GM12878 (cell line): ENCODE measurements around the gene RNF220. TPM values are rescaled to one million over a fixed set of nuclear protein-coding genes. Genes with fewer than 3 reads are reported as not detected.

Experiments used
- ATAC-seq: fragments of 200-7000 bp; cut with Tn5 transposase; 3 replicates; pipeline ENCODE4 v1.9.1; 2020; ENCODE audit warnings: mild to moderate bottlenecking, moderate library complexity
- BruUV-seq: library from RNA; stranded (reverse); fragments of 400-500 nt; replicated peaks from 2 replicates; lab custom pipeline; 2021; lab: Mats Ljungman, UMichigan
- CTCF ChIA-PET: fragments of 300-600 bp; sonication (Branson Sonifier 250); formaldehyde crosslinking; extraction: SDS; loops from one replicate; lab custom pipeline; 2021; ENCODE audit warnings: inconsistent platforms; lab: Yijun Ruan, JAX
- POLR2A ChIA-PET: fragments of 350-600 bp; formaldehyde crosslinking; extraction: SDS; loops from one replicate; lab custom pipeline; 2021; ENCODE audit warnings: inconsistent platforms; lab: Charles Lee
- RAD21 ChIA-PET: fragments of 300-600 bp; sonication (Branson Sonifier 250); formaldehyde crosslinking; loops from one replicate; lab custom pipeline; 2023; ENCODE audit warnings: antibody characterized with exemption; ENCODE audit not compliant: unreplicated experiment; lab: Charles Lee
- SMC1A ChIA-PET: fragments of 300-600 bp; sonication (Branson Sonifier 250); formaldehyde crosslinking; loops from one replicate; lab custom pipeline; 2023; ENCODE audit not compliant: unreplicated experiment, uncharacterized antibody; lab: Charles Lee
- DNase-seq: peaks from one replicate; pipeline ENCODE4 v3.0.0-alpha.2; 2011; ENCODE audit warnings: low read depth, low spot score
- FAIRE-seq: peaks from 3 replicates; lab custom pipeline; 2011; peaks lifted over from hg19 to GRCh38; lab: Jason Lieb, UNC
- H2AFZ ChIP-seq: 2 replicates; pipeline ENCODE4 v1.6.0; 2011; ENCODE audit warnings: low read depth, low read length, control low read depth; ENCODE audit not compliant: control insufficient read depth
- H3K27ac ChIP-seq: 2 replicates; pipeline ENCODE4 v1.5.1; 2011; ENCODE audit warnings: control low read depth; ENCODE audit not compliant: control insufficient read depth, insufficient read depth
- H3K27me3 ChIP-seq, 2 experiments: replicated peaks in 1 of 2; 2 replicates each; pipeline versions ENCODE4 v1.6.0 to v1.6.1; 2011; ENCODE audit warnings: low read length in 1 of 2; ENCODE audit not compliant: control insufficient read depth in 2 of 2, insufficient read depth in 2 of 2
- H3K36me3 ChIP-seq, 2 experiments: 2 replicates each; pipeline ENCODE4 v1.5.1; 2011; ENCODE audit warnings: low read length in 1 of 2; ENCODE audit not compliant: control insufficient read depth in 2 of 2, insufficient read depth in 2 of 2
- H3K4me1 ChIP-seq: 2 replicates; pipeline ENCODE4 v1.6.1; 2011; ENCODE audit warnings: mild to moderate bottlenecking, low read length, moderate library complexity, mixed read lengths; ENCODE audit not compliant: control insufficient read depth, insufficient read depth
- H3K4me2 ChIP-seq: 2 replicates; pipeline ENCODE4 v1.6.0; 2011; ENCODE audit warnings: control low read depth; ENCODE audit not compliant: control insufficient read depth, insufficient read depth
- H3K4me3 ChIP-seq: fragments of 200-600 bp; sonication (generic); 2 replicates; pipeline ENCODE4 v1.5.1; 2016
- H3K79me2 ChIP-seq: 2 replicates; pipeline ENCODE4 v1.6.0; 2011; ENCODE audit warnings: low read length; ENCODE audit not compliant: control insufficient read depth, insufficient read depth
- H3K9ac ChIP-seq: 2 replicates; pipeline ENCODE4 v1.8.0; 2011; ENCODE audit warnings: low read length, control low read depth, mixed read lengths; ENCODE audit not compliant: control insufficient read depth, insufficient read depth
- H3K9me3 ChIP-seq: replicated peaks from 3 replicates; pipeline ENCODE4 v1.5.1; 2011; ENCODE audit warnings: mild to moderate bottlenecking, low read length; ENCODE audit not compliant: control insufficient read depth, insufficient read depth
- H4K20me1 ChIP-seq: 2 replicates; pipeline ENCODE4 v1.6.0; 2011; ENCODE audit not compliant: control insufficient read depth, insufficient read depth
- ATF7 ChIP-seq: fragments of 450-650 bp; IDR thresholded peaks from 2 replicates; pipeline ENCODE4 v1.6.1; 2016; ENCODE audit warnings: low read depth, mild to moderate bottlenecking
- BMI1 ChIP-seq: fragments of 450-650 bp; IDR thresholded peaks from 2 replicates; pipeline ENCODE4 v1.6.1; 2016; ENCODE audit warnings: mild to moderate bottlenecking, moderate library complexity, borderline replicate concordance
- CBX3 ChIP-seq: fragments of 200-600 bp; sonication (generic); IDR thresholded peaks from 2 replicates; pipeline ENCODE4 v1.6.1; 2016; ENCODE audit warnings: low read depth, borderline replicate concordance
- HDAC6 ChIP-seq: fragments of 200-600 bp; sonication (generic); IDR thresholded peaks from one replicate; pipeline ENCODE4 v1.8.0; 2017; ENCODE audit warnings: antibody characterized with exemption; ENCODE audit not compliant: unreplicated experiment
- NFIC ChIP-seq: IDR thresholded peaks from 2 replicates; pipeline ENCODE4 v1.6.1; 2012; ENCODE audit warnings: low read depth, mild to moderate bottlenecking, inconsistent platforms, low read length, moderate library complexity
- RB1 ChIP-seq: fragments of 450-650 bp; formaldehyde crosslinking; IDR thresholded peaks from 2 replicates; pipeline ENCODE4 v1.6.1; 2017; ENCODE audit warnings: mild to moderate bottlenecking, borderline replicate concordance
- RBBP5 ChIP-seq: fragments of 200-600 bp; sonication (generic); conservative IDR thresholded peaks from 2 replicates; pipeline ENCODE4 v1.6.1; 2016
- SIN3A ChIP-seq: IDR thresholded peaks from 2 replicates; pipeline ENCODE4 v1.6.1; 2012; ENCODE audit warnings: low read depth, low read length, improper control_type of control experiment
- WGBS: methylation state at CpG from one replicate; pipeline ENCODE4 v1.1.6; 2016; ENCODE audit warnings: low lambda C conversion rate; ENCODE audit not compliant: insufficient replicate concordance, insufficient coverage; ENCODE audit errors: missing lambda C conversion rate; 5-methylcytosine and 5-hydroxymethylcytosine counted together
- in situ Hi-C: fragments of 300-500 bp; cut with MboI; formaldehyde crosslinking; loops from 9 replicates; pipeline ENCODE4 v1.14.3; 2018; ENCODE audit warnings: mixed read lengths
- intact Hi-C: fragments of 100-400 bp; cut with micrococcal nuclease; formaldehyde crosslinking; loops from one replicate; pipeline ENCODE4 v1.14.2; 2022; ENCODE audit not compliant: unreplicated experiment
- polyA plus RNA-seq, 11 experiments: library from polyadenylated mRNA; depleted of rRNA in 4 of 11; unstranded in 6 of 11; stranded (reverse) in 5 of 11; fragments of >200 nt; fragmentation: Nextera tagmentation in 4 of 11; fragmentation: Illumina TruSeq in 1 of 11; extraction: Ambion mirVana in 4 of 11; extraction: Trizol in 1 of 11; gene quantifications; 1 replicate in 1 of 11; 2 replicates in 10 of 11; pipeline versions ENCODE4 v1.2.1 to v1.2.3, GENCODE V29; 2011 to 2016; ENCODE audit warnings: inconsistent platforms in 2 of 11, missing spikeins in 2 of 11, low read depth in 1 of 11
- total RNA-seq, 4 experiments: library from RNA; depleted of rRNA in 3 of 4; stranded (reverse); fragments of >200 nt in 3 of 4; fragmentation: Illumina TruSeq in 1 of 4; extraction: Trizol in 1 of 4; gene quantifications; 2 replicates each; pipeline versions ENCODE4 v1.2.1 to v1.2.3, GENCODE V29; 2013 to 2021
- TF ChIP-seq, protein P1 (sequence below): IDR thresholded peaks from 2 replicates; pipeline ENCODE4 v1.6.1; 2011; ENCODE audit warnings: borderline replicate concordance, low read depth, mild to moderate bottlenecking, moderate library complexity, mixed read lengths, low read length; ENCODE audit not compliant: insufficient read depth; ENCODE audit errors: extremely low read length

The RNF220 gene
- total and polyA plus RNA-seq, 10 of the 15 experiments (the other 5 are each of a cell fraction or from before 2014, with no cell fraction given): 4.6 to 84.1 (median 53.7) TPM

DNA sequence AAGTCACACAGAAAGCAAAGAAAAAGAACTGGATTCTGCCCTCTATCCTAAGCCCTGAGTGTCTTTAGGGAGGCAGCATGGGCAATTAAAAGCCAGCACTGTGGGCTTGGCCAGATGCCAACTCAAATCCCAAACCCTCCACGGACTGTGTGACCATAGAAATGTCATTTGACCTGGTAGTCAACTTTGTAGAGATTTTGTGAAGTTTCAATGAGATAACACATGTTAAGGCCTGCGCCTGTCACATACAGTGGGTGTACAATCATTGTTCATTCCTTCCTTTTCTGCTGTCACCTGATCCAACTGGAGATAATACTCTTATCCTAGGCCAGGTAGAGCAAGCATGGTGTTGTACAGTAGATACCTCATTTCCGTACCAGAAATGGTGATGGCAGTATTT lies 215.0 kb downstream of the RNF220 start:
- H3K9ac ChIP-seq: no peak overlapping the region
- ChIA-PET CTCF (interaction anchor here (0.6 to 1.7 kb wide), 3 partner anchors 12 to 455 kb away, joined by 3 to 5 read pairs (median 4); no protein-coding TSS in a partner anchor), SMC1A (no interaction called here), RAD21 (interaction anchor here (1.0 kb wide), 1 partner anchor 12 kb away, joined by 3 read pairs; no protein-coding TSS in a partner anchor), POLR2A (no interaction called here)
- no peaks in the 10 kb centered on the region for H3K36me3 ChIP-seq
- no peak overlapping the region for H2AFZ ChIP-seq
- no peaks in the 10 kb centered on the region for H3K9me3 ChIP-seq
- H3K4me2 ChIP-seq: no peak overlapping the region
- DNase-seq (no peak), FAIRE-seq (no peak), ATAC-seq (no peak)
- no peaks in the 10 kb centered on the region for H3K4me1 ChIP-seq
- 48% methylated on average over 3 of the region's 3 CpGs for WGBS
- BruUV-seq: no TSS peak
- in situ Hi-C loops: no loop called here
- intact Hi-C loops: no loop called here
- no peak overlapping the region for H3K27ac ChIP-seq
- H3K4me3 ChIP-seq: no peak overlapping the region
- H4K20me1 ChIP-seq: no peaks in the 10 kb centered on the region
- no peaks in the 10 kb centered on the region; a peak in 3 of 4 replicates for H3K27me3 ChIP-seq
- no peaks in the 10 kb centered on the region for H3K79me2 ChIP-seq
- no peak for TF ChIP-seq SIN3A
- TF ChIP-seq HDAC6: no peak
- TF ChIP-seq ATF7: no peak
- TF ChIP-seq RBBP5: no peak
- TF ChIP-seq RB1: no peak

DNA sequence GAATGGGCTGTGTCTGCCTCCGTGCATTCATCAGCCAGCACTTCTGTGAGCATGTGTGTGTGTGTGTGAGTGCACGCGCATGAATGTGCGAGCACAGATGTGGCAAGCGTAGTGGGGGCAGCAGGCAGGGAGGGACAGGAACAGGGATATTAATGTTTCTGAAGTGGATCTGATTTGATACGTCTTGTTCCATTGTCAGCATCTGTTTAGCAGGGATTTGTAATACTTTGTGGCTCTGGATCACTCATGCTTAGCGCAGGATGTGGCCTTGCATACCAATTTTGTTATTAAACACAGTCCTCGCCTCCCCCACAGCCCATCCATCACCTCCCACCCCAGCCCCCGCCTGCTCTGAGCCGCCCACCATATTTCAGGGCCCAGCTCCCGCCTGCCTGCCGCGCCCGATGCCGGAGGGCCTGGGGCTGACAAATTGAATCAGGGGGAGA lies 216.8 kb downstream of the RNF220 start:
- in situ Hi-C loops: no loop called here

More for the DNA sequence above, 216.8 kb downstream of the RNF220 start:
- DNase-seq: no peak
- no peaks in the 10 kb centered on the region for H3K79me2 ChIP-seq
- H3K4me3 ChIP-seq: no peak overlapping the region
- SMC1A ChIA-PET: no interaction called here
- H3K36me3 ChIP-seq: no peaks in the 10 kb centered on the region
- RAD21 ChIA-PET: no interaction called here
- H3K9me3 ChIP-seq: no peaks in the 10 kb centered on the region
- FAIRE-seq: no peak
- no peak overlapping the region for H2AFZ ChIP-seq
- no peak for TF ChIP-seq BMI1
- TF ChIP-seq NFIC: no peak
- TF ChIP-seq, protein P1, sequence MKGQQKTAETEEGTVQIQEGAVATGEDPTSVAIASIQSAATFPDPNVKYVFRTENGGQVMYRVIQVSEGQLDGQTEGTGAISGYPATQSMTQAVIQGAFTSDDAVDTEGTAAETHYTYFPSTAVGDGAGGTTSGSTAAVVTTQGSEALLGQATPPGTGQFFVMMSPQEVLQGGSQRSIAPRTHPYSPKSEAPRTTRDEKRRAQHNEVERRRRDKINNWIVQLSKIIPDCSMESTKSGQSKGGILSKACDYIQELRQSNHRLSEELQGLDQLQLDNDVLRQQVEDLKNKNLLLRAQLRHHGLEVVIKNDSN: no peak
- no peak for TF ChIP-seq CBX3
- H3K27me3 ChIP-seq: no peaks in the 10 kb centered on the region; a peak in 2 of 4 replicates
- CTCF ChIA-PET: no interaction called here
- POLR2A ChIA-PET: no interaction called here
- no peak overlapping the region for H3K4me2 ChIP-seq
- no peaks in the 10 kb centered on the region for H4K20me1 ChIP-seq
- intact Hi-C loops: no loop called here
- no peak overlapping the region for H3K9ac ChIP-seq
- no TSS peak for BruUV-seq
- no peak for ATAC-seq
- 53% methylated on average over 15 of the region's 15 CpGs for WGBS
- no peaks in the 10 kb centered on the region for H3K4me1 ChIP-seq
- H3K27ac ChIP-seq: no peak overlapping the region
